ENCODE data around the gene LILRB3.
"Not testable (repeated sequence)": the region's sequence is repeated elsewhere in the genome, so short reads cannot be mapped to it uniquely, and the experiment has no call there.

LILRB3 gene

DNA sequence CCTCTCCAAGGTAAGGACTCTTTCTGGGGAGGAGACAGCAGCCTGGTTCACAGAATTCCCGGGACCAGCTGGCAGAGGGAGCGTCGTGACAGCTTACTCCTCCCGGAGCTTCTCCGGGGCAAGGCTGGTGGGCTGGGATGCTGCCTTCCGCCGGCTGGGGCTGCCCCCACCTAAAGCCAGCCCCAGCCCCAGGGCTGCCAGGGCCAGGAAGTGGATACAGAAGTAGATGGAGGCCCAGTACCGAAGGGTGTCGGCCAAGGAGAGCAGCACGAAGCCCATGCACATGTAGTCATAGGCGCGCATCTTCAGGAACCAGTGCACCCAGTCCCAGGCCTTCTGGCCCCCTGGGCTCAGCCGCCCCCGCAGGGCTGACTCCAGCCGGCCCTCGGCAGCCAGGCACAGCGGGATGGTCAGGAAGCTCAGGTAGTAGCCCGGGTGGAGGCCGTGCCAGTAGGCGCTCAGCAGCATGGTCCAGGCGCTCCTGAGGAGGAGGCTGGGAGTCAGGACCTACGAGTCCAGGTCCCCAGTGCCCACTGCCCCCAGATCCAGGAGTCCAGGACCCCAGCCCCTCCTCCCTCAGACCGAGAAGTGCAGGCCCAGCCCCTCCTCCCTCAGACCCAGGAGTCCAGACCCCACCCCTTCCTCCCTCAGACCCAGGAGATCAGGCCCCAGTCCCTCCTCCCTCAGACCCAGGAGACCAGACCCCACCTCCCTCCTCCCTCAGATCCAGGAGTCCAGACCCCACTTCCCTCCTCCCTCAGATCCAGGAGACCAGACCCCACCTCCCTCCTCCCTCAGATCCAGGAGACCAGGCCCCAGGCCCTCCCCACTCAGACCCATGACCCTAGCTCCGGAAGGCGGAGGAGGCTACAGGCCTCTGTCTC, 48.6 kb downstream of the LILRB3 start:
- Mint-ChIP-seq H3K36me3 (ENCODE audit: insufficient read depth) (peaks cover 2% of the 10 kb centered on the region), H3K9me3 (no peaks in the 10 kb centered on the region), H3K27me3 (no peaks in the 10 kb centered on the region), H3K4me3 (no peak overlapping the region), H3K27ac (ENCODE audit: low read depth) (no peak overlapping the region), H3K4me1 (no peaks in the 10 kb centered on the region)
- no peak for ATAC-seq (replicated peaks; ENCODE audit: extremely low read depth, poor library complexity, severe bottlenecking)
- no peak for DNase-seq (ENCODE audit: low spot score in 2 of 2)

DNA sequence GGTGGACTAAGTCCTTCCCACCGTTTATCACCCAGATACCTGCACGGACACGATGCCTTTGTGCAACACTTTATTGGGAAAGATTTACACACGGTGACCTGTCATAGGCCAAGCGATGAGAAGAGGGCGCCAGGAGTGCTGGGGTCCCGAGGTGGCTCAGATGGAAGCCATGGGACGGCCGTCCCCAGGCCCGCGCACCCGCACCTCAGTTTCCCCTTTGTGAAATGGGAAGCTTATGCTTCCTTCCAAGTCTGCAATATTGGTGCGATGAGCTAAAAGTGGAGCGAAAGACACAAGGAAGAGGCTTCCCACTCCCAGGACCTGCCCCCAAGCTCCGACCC, 49.5 kb downstream of the LILRB3 start:
- Mint-ChIP-seq H3K36me3 (ENCODE audit: insufficient read depth) (peaks cover 2% of the 10 kb centered on the region), H3K4me3 (no peak overlapping the region), H3K27ac (ENCODE audit: low read depth) (no peak overlapping the region), H3K27me3 (no peaks in the 10 kb centered on the region), H3K9me3 (no peaks in the 10 kb centered on the region), H3K4me1 (peaks cover under 1% of the 10 kb centered on the region)
- no peak for ATAC-seq (replicated peaks; ENCODE audit: extremely low read depth, poor library complexity, severe bottlenecking)
- DNase-seq (ENCODE audit: low spot score in 2 of 2) = no peak

DNA sequence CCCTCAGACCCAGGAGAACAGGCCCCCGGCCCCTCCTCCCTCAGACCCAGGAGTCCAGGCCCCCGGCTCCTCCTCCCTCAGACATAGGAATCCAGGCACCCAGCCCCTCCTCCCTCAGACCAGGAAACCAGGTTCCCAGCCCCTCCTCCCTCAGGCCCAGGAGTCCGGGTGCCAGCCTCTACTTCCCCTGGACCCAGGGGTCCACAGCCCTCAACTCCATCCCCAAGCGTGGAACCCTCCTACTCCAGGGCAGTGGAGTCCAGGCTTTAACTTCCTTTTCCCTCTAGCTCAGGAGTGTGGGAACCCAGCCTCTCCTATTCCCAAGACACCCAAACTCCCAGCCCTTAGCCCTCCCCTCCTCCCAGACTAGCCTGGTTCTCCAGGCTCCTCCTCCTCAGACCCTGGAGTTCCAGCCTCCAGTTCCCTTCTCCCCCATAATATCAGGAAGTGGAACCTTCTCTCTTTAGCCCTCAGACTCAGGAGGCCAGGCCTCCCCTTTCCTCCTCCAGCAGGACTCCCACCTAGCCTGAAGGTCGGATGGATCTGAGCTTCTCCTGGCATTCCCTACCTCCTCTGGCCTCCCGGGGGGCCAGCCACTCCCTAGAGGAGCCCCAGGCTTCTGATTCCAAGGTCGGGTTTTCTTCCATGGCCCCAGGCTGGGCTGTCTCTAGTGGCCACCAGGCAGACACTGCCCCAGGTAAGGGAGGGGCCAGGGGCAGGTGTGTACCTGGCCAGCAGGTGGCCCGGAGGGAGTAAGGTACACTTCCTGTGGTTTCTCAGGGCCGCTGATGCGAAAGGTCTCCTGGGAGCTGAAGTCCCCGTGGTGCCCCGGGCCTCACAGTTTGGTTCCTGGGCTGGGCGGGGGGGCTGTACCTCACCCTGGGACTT, 50.1 kb downstream of the LILRB3 start, which contains the start of gene TMC4:
Gene TMC4, minus strand, starts transcription at position 690 of the 888 bp plus-strand sequence. Its CDS starts 43 bp downstream, at position 647.
- H3K27me3 Mint-ChIP-seq = no peaks in the 10 kb centered on the region
- H3K4me1 Mint-ChIP-seq = peaks cover 5% of the 10 kb centered on the region
- H3K36me3 Mint-ChIP-seq (ENCODE audit: insufficient read depth) = no peaks in the 10 kb centered on the region
- ATAC-seq (replicated peaks; ENCODE audit: extremely low read depth, poor library complexity, severe bottlenecking) (no peak), DNase-seq (ENCODE audit: low spot score in 2 of 2) (no peak)
- no peak within 1 kb of the TSS for H3K4me3 Mint-ChIP-seq
- H3K9me3 Mint-ChIP-seq = no peaks in the 10 kb centered on the region
- no peak within 1 kb of the TSS for H3K27ac Mint-ChIP-seq (ENCODE audit: low read depth)

DNA sequence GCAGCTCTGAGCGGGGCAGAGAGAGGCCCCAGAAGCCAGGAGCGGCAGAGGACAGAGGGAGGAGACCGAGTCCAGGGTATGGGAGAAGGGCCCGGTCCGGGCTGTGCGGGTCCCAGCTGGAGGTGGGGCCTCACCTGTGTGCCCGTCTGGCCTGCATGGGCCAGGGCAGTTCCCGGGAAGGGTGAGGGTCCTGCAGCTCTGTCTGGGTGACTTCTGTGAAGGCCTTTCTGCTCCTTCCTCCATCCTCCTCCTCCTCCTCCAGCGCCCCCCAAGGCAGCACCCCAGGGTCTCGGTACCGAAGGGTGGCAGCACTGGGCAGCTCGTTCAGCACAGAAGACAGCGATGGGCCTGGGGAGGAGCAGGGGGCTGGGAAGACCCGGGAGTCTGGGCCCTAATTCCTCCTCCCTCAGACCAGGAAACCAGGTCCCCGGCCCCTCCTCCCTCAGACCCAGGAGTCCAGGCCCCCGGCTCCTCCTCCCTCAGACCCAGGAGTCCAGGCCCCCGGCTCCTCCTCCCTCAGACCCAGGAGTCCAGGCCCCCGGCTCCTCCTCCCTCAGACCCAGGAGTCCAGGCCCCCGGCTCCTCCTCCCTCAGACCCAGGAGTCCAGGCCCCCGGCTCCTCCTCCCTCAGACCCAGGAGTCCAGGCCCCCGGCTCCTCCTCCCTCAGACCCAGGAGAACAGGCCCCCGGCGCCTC, 50.9 kb downstream of the LILRB3 start:
- not testable (repeated sequence) for H3K36me3 Mint-ChIP-seq (ENCODE audit: insufficient read depth); H3K9me3 Mint-ChIP-seq; DNase-seq (ENCODE audit: low spot score in 2 of 2); H3K4me1 Mint-ChIP-seq; H3K27ac Mint-ChIP-seq (ENCODE audit: low read depth); H3K27me3 Mint-ChIP-seq; ATAC-seq (replicated peaks; ENCODE audit: extremely low read depth, poor library complexity, severe bottlenecking); H3K4me3 Mint-ChIP-seq

DNA sequence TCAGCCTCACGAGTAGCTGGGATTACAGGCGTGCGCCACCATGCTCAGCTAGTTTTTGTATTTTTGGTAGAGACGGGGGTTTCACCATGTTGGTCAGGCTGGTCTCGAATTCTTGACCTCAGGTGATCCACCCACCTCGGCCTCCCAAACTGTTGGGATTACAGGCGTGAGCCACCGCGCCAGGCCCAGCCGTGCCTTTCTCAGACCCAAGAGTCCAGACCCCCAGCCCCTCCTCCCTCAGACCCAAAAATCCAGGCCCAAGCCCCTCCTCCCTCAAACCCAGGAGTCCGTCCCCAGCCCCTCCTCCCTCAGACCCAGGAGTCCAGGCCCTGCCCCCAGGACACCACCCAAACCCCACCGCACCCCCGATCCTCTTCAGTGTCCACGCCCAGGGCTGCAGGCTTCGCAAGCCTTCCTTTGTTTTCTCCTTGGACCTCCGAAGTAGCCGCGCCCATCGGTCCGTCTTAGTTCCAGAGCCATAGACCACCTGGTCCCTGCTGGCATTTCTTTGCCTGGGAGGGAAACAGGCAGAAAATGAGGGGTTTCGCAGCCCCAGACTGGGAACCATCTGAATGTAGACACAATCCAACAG, 53.6 kb downstream of the LILRB3 start:
- H3K4me3 Mint-ChIP-seq = no peak overlapping the region
- no peaks in the 10 kb centered on the region for H3K27me3 Mint-ChIP-seq
- H3K27ac Mint-ChIP-seq (ENCODE audit: low read depth) = no peak overlapping the region
- peaks cover 11% of the 10 kb centered on the region for H3K4me1 Mint-ChIP-seq
- H3K9me3 Mint-ChIP-seq = no peaks in the 10 kb centered on the region
- DNase-seq (ENCODE audit: low spot score in 2 of 2) = no peak
- H3K36me3 Mint-ChIP-seq (ENCODE audit: insufficient read depth) = peaks cover 4% of the 10 kb centered on the region
- no peak for ATAC-seq (replicated peaks; ENCODE audit: extremely low read depth, poor library complexity, severe bottlenecking)

DNA sequence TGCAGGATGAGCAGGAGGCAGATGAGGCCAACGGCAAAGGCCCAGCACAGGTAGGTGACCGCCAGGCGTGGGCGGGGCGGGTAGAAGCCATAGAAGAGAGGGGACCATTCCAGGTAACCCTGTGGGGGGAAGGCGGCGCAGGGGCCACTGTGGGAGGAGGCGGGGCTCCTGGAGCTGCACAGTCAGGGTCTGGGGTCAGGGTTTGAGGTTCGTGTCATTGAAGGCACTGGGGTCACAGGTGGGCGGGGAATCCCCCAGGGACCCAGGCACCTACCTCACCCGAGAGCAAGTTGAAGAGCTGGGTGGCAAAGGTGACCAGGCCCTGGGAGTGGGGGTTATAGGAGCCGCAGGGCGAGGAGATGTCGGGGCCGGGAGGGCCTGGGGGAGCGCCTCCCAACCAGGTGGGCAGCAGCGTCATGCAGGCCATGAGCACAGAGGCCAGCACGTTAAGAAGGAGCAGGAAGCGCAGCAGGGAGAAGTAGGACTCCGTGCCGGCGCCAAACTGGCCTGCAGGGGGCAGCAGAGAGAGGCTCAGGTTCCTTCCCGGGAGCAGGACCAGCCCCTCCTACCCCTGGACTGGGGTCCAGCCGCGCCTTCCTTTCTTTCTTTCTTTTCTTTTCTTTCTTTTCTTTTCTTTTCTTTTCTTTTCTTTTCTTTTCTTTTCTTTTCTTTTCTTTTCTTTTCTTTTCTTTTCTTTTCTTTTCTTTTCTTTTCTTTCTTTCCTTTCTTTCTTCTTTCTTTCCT, 54.5 kb downstream of the LILRB3 start:
- Mint-ChIP-seq H3K4me3 (peak overlapping the region; percentile 34), H3K36me3 (ENCODE audit: insufficient read depth) (peaks cover 4% of the 10 kb centered on the region), H3K27ac (ENCODE audit: low read depth) (no peak overlapping the region), H3K4me1 (peaks cover 14% of the 10 kb centered on the region), H3K9me3 (no peaks in the 10 kb centered on the region), H3K27me3 (no peaks in the 10 kb centered on the region)
- DNase-seq (ENCODE audit: low spot score in 2 of 2) (peak; percentile 76 to 93), ATAC-seq (replicated peaks; ENCODE audit: extremely low read depth, poor library complexity, severe bottlenecking) (peak; percentile 81)

Measured in central memory CD8-positive, alpha-beta T cell (primary cell).